Umbilical cord (tissue), 2 donors: ENCODE data around the gene PDLIM4. TPM values are rescaled to one million over a fixed set of nuclear protein-coding genes. Genes with fewer than 3 reads are reported as not detected.

Experiments used
- DNase-seq: peaks from one replicate; pipeline ENCODE4 v3.0.0-alpha.2; 2015; ENCODE audit warnings: low spot score
- total RNA-seq: library from RNA; depleted of rRNA; stranded (reverse); fragments of >200 nt; gene quantifications from one replicate; pipeline ENCODE4 v1.2.3, GENCODE V29; 2014; ENCODE audit warnings: low replicate concordance; ENCODE audit not compliant: insufficient read depth

Gene PDLIM4
- total RNA-seq, 1 donor from 2014 or later: 47.9 TPM

DNA sequence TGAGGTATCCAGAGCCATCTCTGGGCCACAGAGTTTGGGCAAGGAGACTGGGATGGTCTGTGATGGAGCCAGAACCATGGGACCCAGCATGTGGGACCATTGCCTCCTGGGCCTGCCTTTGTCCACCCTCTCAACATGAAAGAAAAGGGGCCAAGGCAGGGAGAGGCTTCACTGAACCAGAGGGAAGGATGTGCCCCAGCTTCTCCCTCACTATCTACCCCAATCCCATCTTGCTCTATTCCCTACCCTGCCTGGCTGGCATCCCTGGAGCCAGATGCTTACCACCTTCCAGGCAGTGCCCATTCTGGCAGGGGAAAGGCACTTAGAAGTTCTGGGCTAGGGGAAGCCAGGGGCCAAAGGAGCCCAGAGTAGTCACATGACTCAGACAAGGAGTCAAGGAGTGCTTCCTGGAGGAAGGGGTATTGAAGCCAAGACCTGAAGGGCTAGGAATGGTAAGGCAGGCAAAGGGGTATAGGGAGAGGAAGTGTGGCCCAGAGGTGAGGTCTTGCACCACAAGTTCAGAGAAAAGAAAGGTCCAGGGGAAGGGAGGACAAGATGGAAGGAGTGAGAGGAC is 9.8 kb downstream of the PDLIM4 start:
- DNase-seq: no peak

DNA sequence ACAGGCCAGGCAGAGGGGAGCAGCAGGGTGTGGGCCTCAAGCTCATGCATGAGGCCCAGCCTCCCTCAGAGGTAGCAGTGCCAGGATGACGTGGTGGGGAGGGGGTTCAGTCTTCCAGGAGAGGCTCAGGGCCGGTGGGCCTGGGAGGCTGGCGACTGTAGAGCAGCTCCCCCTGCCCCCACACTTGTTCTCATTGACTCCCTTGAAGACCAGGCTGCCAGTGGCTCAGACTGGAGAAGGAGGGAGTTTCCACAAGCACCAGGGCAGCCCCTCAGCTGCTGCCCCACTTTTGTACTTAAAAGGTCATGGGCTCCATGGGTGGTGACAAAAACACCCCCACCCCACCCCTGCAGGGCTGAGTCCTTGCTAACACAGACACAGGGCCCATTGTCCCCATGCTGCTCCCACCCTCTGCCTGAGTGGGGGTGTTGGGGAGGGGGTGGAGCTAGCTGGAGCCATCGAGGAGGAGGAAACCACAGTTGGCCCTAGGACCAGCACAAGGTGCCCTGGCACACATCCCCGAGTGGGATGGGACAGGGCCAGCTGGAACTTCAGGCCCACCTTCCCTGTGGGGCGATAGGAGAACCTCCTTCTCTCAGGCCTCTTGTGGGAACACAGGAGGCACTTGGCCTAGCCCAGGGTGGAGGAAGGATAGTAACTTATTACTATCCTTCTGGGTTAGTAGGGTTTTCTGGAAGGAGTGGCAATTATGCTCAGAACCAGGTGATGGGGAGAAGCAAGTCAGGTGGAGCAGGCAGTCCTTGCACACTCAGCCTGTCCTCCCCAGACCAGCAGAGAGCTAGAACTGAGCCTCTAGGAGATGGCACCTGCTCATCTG is 10.7 kb downstream of the PDLIM4 start:
- no peak for DNase-seq

DNA sequence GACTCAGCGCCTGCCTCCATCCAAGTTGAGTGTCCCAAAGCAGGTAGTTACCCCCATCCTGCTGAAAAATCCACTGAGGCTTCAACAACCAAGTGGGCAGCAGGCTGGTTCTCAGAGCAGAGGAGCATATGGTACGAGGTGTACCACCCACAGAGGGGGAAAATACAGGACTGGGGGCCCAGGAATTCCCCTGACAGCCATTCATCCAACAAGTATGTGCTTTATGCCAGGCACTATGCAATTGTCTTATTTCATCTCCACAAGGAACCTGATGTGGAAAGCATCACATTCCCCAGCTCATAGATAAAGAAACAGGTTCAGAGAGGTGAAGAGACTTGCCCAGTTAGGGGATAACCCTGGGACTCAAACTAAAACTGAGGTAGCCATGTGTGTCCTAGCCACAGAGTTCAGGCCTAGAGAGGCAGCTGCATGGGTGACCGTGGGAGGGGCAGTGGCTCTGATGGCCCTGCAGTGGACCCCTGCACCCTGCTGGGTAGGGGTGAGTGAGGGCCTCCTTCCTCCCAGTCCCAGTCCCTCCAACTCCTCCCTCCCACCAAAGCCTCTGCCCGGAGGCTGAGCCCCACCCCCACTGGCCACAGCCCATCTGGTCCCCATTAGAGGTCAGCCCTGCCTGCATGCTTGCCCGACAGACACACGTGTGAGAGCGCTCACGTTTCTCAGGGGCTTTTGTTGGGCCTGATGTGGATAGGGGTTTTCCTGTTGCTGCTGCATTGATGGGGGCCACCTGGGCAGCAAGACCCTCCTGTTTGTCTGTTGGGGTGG is 11.5 kb downstream of the PDLIM4 start:
- DNase-seq: no peak

DNA sequence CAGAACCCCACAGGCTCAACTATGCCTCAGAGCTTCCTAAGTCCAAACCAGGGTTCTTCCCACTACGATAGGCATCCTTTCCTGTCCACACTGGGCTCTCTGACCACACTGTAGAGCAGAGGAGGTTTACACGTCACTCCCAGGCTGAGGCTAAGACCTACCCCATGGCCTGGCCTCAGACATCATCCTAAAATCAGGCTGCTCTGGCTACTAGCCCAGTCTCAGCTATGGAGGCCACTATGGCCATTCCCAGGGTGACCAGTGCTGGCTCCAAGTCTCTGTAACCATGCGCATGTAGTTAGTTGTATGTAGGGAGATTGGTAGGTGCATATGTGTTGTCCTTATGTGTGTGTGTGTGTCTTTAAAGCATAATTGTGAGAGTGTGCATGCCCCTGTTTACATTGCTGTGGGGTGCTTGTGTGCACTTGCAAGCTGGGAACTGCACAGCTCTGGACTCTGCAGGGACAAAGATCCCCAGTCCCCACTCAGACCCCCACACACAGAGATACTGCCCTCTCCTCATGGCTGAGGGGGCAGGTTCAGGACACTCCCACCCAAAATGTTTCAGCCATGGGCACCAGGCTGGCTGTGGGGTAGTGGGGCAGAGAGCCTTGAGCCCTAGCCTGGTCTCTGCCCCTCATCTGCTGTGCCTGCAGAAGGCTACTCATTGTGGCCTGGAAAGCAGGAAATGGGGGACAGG is 12.3 kb downstream of the PDLIM4 start:
- DNase-seq: no peak

DNA sequence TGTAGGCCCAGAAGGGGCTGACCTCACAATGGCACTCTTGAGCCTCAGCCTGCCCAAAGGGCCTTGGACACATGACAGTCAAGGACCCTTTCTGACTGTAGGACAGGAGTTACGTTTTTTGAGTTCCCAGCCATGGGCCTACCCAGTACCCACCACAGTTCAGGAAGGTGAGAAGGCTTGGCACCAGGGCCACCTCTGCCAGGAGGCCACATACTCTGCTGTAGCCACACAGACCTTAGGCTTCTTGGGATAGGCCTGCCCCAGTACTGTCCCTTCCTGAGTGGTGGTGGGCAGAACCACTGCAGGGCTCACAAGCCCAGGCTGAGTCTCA is 12.8 kb downstream of the PDLIM4 start:
- DNase-seq: no peak

DNA sequence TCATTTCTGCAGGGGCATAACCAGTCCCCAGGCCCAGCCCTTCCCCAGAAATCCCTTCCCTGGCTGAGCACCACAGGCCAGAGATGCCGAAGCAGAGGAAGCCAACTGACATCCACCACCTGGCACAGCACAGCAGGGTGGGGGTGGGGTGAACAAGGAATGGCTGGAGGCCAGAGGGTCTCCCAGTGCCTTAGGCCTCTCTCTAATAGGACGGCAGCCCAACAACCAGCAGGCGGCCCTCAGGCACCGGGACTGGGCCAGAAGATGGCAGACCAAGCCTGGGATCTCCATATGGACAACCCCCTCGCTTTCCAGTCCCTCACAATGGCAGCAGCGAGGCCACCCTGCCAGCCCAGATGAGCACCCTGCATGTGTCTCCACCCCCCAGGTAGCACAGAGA is 13.2 kb downstream of the PDLIM4 start:
- DNase-seq: no peak

DNA sequence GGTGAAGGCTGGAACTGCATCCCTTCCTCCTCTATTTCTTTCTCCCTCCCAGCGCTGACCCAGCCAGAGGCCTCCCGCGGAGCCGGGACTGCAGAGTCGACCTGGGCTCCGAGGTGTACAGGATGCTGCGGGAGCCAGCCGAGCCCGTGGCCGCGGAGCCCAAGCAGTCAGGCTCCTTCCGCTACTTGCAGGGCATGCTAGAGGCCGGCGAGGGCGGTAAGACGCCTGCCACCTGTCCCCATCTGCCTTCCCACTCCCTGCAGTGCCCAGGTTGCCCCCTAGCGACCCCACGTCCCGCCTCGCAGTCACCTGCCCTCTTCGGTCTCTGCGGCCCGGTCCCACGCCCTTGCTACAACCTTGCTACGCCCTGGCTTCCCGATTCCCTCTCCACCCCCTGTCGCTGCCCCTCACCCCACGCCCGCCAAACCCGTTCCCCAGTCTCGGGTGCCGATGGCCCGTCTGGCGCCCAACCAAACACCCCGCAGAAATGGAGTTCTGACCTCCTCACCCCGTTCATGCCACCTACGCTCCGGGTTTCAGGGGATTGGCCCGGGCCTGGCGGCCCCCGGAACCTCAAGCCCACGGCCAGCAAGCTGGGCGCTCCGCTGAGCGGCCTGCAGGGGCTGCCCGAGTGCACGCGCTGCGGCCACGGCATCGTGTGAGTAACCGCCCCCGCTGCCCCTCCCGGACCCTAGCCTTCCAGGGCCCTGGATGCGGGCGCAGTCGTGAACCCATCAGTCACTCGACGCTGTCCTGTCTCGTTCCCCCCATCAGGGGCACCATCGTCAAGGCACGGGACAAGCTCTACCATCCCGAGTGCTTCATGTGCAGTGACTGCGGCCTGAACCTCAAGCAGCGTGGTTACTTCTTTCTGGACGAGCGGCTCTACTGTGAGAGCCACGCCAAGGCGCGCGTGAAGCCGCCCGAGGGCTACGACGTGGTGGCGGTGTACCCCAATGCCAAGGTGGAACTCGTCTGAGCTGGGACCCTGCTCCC is 14.1 kb downstream of the PDLIM4 start:
- no peak for DNase-seq

DNA sequence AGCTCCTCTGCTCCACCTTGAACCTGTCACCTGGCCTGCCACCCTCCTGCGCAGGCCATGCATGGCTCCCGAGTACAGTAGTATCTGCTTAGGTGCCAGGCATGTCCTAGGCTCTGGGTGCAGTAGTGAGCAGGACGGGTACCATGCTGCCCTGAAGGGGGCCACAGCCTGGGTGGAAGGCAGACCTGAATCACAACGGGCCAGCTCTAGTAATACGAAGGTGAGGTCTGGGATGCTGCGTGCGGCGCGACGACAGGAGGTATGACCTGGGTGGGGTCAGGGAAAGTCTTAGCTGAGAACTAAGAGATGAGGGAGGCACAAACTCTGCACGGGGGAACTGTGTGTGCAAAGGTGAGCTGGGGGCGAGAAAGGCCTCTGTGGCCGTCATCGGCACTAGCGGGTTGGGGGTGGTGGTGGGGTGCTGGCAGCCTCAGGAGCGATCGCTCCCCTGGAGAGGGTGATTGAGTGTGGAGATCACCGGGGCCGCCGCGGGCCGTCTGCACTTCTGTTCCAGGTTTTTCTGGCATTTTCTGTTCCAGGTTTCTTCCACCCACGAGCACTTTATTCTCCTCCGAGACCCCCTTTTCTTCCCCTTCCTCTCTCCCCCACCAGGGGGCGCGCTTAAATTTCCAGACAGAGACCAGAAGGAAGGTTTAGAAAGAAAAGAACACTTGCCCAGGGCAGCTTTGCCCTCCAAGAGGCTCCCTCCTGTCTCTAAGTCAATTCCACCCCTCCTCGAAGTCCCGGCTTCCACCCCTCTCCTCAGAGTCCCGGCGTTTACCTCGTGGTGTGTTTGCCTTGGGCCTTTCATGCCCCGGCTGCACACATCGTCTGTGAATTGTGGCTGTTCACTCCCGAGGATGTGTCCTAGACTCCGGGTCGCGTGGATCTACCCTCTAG is 15.1 kb downstream of the PDLIM4 start:
- peak; percentile 66 for DNase-seq

DNA sequence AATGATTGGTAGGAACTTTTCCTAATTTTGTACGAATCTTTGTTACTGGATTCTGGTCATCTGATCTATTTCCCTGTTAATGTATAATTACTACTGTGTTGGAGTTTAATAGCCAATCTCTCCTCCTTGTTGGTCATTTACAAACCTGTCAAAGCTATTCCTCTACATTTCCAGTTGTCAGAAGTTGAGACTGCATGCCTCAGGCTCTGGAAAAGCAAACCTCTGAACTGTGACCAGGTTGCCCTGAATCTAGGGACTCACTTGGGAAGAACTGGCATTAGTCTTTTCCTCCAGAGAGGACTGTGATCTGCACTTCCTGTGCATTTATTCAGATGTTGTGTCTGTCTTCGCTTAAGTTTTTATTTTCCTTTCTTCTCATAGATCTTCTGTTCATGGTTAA is 16.1 kb downstream of the PDLIM4 start:
- no peak for DNase-seq

DNA sequence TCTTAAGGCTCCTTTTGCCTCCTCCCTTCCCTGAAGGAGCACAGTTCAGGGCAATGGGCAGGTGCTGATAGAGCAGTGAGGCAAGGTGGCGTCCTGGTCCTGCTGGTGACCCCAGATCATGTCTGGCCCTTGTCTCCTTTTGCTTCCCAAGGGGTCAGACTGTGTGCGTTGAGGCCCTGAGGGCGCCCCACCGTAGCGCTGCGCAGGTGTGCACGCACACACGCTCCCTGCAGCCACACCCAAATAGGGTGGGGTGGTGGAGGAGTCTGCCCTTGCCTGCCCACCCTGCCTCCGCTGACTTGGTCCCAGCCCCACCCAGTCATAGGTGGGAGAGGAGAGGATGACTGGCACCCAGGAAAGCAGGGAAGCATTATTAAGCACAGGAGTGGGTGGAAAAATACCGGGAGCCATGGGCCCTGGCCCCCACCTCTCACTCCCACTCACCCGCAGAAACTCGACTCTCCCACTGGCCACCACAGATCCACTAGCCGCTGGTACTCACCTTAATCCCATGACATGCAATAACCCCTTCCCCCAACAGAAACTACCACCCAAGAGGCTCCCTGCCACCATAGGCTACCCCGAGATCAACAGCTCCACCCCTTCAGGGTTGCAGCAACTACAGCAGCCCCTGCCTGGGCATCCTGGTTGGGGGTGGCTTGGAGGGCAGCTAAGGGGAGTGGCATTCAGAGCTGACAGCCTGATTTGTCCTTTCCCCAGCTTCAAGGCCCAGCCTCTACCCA is 16.7 kb downstream of the PDLIM4 start:
- no peak for DNase-seq

DNA sequence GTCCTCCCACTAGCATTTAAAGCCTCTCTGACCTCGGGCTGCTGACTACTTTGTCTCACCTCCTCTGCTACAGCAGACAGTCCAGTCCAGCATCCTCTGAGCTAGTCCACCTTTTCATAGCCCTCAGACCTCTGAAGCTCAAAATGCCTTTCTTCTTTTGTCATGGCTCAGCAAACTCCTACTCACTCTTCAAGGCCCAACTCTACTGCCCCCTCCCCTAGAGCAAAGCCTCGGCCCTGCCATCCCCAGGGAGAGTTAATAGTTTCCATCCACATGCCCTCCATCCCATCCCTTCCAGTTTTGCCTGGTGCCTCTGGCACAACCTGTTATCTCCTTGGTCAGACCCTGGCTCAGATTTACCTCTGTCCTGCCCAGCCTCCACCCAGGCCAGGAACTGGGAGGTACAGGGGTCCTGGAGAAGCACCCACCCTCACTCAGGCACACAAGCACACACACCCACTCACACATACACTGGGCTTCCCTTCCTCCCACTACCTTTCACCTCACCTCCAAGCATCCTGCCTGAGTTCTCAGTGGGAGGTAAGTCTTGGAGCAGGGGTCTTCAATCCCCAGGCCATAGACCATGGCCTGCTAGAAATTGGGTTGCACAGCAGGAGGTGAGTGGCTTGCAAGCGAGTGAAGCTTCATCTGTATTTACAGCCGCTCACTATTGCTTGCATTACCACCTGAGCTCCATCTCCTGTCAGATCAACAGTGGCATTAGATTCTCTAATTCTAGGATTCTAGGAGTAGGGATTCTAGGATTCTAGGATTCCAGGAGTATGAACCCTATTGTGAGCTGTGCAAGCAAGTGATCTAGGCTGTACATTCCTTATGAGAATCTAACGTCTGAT is 18.1 kb downstream of the PDLIM4 start:
- no peak for DNase-seq

DNA sequence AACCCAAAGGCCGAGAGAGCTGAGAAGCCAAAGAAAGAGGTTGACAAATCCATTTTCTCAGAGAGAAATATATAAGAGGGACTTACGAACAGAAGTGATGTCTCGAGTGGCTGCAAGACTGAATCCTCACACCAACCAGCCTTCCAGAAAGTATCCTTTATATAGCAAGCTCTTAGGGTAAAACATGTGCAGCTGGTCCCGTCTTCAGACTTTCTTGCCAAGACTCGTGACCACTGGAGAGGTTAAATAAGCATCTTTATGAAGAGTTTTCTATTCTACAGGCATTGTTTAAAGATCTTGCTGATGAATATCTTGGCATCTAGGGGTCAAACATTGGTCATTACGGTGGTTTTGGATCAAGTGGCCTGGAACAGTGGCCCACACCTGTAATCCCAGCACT is 19.8 kb downstream of the PDLIM4 start:
- DNase-seq: no peak

DNA sequence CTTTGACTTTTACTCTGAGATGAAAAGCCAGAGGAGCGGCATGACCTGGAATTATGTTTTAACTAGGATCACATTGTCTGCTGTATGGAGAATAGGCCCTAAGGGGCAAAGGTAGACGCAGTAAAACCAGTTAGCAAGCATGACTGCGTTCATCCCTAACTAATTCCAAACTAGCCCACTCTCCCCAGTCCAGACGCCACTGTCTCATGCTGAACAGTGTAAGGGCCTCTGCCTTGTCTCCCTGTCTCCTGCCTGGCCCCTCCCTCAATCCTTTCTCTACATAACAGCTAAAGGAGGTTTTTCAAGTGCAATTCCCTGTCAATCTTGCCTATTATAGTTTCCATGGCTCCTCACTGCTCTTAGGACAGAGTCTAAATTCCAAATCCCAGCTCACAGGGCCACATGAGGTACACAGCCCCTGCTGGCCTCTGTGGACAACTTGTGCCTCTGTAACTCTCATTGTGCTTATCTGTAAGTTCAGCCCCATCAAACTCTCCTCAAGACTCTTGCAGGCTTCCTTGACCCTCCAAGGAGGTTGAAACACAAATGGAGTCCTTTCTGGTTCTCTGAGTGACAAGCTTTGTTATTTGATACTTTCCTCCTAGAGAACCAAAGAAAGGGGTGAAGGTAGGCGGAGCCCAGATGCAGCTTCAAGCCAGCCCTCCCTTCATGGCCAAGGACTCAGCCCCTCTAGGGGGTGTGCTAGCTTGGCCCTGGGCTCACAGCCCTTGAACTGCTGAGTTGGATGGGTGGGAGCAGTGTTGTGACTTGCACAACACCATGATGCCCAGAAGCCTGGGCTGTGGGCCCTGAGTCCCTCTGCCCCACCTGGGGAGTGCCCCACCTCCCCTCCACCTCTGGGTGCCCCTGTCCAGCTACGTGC is 20.7 kb downstream of the PDLIM4 start:
- DNase-seq: no peak

DNA sequence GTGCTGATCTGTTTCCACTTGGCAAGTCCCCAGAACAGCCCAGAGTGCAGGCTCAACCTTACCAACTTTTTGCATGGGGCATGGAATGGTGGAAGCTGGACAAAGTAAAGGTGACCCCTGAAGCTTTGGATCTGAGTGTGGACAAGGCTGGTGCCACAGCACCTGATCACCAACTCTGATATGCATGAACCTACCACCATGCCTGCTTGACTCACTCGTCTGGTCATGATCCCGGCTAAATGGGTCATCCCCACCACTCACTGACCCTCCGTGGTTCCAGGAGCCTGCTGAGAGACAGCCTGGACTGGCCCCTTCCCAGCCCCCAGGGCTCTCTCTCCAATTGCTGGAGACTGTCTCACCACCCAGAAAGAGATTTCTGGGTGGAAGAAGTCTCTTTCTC is 22.3 kb downstream of the PDLIM4 start:
- DNase-seq: no peak

DNA sequence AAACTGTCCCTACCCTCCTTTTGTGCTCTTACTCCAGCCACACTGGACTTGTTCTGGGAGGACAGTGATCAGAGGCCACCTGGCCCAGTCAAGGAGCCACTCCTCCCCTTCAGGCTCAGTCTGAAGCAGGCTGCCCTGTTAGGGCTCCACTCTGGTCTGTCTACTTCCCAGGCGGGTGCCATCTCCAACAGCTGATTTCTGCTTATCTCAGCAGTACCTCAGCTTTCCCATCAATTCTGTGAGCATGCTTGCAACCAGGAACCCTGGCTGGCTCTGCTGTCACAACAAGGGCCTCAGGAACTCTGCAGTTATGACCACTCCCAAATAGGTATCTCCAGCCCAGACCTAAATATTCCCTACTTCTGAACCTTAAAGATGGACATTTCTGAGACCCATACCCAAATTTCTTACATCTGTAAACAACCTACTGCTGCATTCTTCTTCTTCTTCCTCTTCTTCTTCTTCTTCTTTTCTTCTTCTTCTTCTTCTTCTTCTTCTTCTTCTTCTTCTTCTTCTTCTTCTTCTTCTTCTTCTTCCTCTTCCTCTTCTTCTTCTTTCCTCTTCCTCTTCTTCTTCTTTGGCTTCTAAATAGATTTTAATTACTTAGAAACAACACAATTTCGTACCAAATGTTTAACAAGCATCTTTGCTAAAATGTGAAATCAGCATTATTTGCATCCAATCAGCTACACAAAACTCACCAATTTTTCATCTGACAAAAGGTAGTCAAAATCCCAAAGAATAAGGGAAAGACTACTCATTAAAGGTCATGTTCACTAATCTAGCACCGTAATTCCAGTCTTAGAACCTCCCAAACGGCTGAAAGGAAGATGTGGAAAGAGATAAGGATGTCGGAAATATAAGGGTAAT is 23.1 kb downstream of the PDLIM4 start:
- DNase-seq: no peak
